Loucy (cell line): ENCODE measurements around the gene ECPAS.

Experiments
- H2AFZ ChIP-seq: fragments of 200-600 bp; sonication (generic); 2 replicates; pipeline ENCODE4 v1.6.0; 2016; ENCODE audit warnings: antibody characterized with exemption, mild to moderate bottlenecking, low read length, moderate library complexity
- H3F3A ChIP-seq: fragments of 200-600 bp; 2 replicates; pipeline ENCODE4 v1.6.0; 2016; ENCODE audit warnings: antibody characterized with exemption, low read depth, mild to moderate bottlenecking
- H3K27me3 ChIP-seq: fragments of 200-600 bp; sonication (generic); 2 replicates; pipeline ENCODE4 v1.6.1; 2014; ENCODE audit warnings: low read length, mild to moderate bottlenecking; ENCODE audit not compliant: insufficient read depth, poor library complexity, severe bottlenecking
- H3K36me3 ChIP-seq: fragments of 200-600 bp; sonication (generic); 2 replicates; pipeline ENCODE4 v1.6.1; 2016; ENCODE audit warnings: low read length; ENCODE audit not compliant: insufficient read depth
- H3K4me1 ChIP-seq: fragments of 200-600 bp; sonication (generic); 2 replicates; pipeline ENCODE4 v1.5.1; 2014; ENCODE audit warnings: low read length, mild to moderate bottlenecking; ENCODE audit not compliant: insufficient read depth, poor library complexity, severe bottlenecking
- H3K4me2 ChIP-seq: fragments of 200-600 bp; sonication (generic); 2 replicates; pipeline ENCODE4 v1.6.0; 2014; ENCODE audit warnings: antibody characterized with exemption, low read length, low read depth, mild to moderate bottlenecking; ENCODE audit not compliant: poor library complexity, severe bottlenecking
- H3K4me3 ChIP-seq: fragments of 200-600 bp; sonication (generic); 2 replicates; pipeline ENCODE4 v1.5.1; 2014; ENCODE audit warnings: low read length, mild to moderate bottlenecking, mixed read lengths; ENCODE audit not compliant: poor library complexity, severe bottlenecking
- H3K79me2 ChIP-seq: fragments of 200-600 bp; sonication (generic); 2 replicates; pipeline ENCODE4 v1.6.1; 2014; ENCODE audit warnings: low read length; ENCODE audit not compliant: insufficient read depth
- H3K9ac ChIP-seq: fragments of 200-600 bp; sonication (generic); 2 replicates; pipeline ENCODE4 v1.6.0; 2014; ENCODE audit warnings: mild to moderate bottlenecking, low read depth, low read length, moderate library complexity; ENCODE audit not compliant: poor library complexity, severe bottlenecking
- H3K9me2 ChIP-seq: fragments of 200-600 bp; sonication (generic); replicated peaks from 2 replicates; pipeline ENCODE4 v1.6.1; 2016; ENCODE audit warnings: low read depth, low read length, mixed read lengths
- H3K9me3 ChIP-seq: fragments of 200-600 bp; sonication (generic); 2 replicates; pipeline ENCODE4 v1.6.1; 2014; ENCODE audit warnings: mild to moderate bottlenecking, antibody characterized with exemption, low read length, low read depth; ENCODE audit not compliant: insufficient read depth
- H4K20me1 ChIP-seq: fragments of 200-600 bp; sonication (generic); 2 replicates; pipeline ENCODE4 v1.6.0; 2014; ENCODE audit warnings: antibody characterized with exemption, low read length, mild to moderate bottlenecking; ENCODE audit not compliant: insufficient read depth, poor library complexity, severe bottlenecking
- EZH2phosphoT487 ChIP-seq: fragments of 200-600 bp; IDR thresholded peaks from 2 replicates; pipeline ENCODE4 v1.6.1; 2018; ENCODE audit warnings: antibody characterized with exemption, mild to moderate bottlenecking, moderate library complexity, borderline replicate concordance
- TF ChIP-seq, protein P1 (sequence below): fragments of 200-600 bp; sonication (generic); conservative IDR thresholded peaks from 2 replicates; pipeline ENCODE4 v1.5.1; 2014; ENCODE audit warnings: mild to moderate bottlenecking, antibody characterized with exemption, low read length

The ECPAS gene

DNA sequence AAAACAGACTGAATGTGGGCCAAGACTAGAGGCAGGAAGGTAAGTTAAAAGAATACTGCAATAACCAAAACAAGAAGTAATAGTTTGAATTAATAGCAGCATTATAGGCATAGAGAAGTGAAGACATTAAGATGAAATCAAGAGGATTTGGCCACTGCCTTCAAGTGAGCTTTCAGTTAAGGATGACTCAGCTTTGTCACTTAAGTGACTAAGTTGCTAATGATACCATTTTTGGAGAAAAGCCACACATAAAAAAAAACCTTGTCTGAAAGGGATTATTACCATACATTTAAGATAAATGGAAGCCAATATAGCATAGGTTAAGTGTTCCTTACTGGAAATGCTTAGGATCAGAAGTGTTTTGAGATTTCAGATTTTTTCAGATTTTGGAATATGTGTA is 57.0 kb downstream of the ECPAS start:
- H3K4me3 ChIP-seq: no peak overlapping the region
- no peaks in the 10 kb centered on the region for H3K79me2 ChIP-seq
- no peaks in the 10 kb centered on the region for H3K27me3 ChIP-seq
- H3K9me3 ChIP-seq: no peaks in the 10 kb centered on the region
- no peak overlapping the region for H3K9ac ChIP-seq
- peaks cover 15% of the 10 kb centered on the region; the same call in 1 of the 2 replicates for H3K36me3 ChIP-seq
- H3F3A ChIP-seq: no peaks in the 10 kb centered on the region
- no peak for TF ChIP-seq EZH2phosphoT487
- TF ChIP-seq, protein P1, sequence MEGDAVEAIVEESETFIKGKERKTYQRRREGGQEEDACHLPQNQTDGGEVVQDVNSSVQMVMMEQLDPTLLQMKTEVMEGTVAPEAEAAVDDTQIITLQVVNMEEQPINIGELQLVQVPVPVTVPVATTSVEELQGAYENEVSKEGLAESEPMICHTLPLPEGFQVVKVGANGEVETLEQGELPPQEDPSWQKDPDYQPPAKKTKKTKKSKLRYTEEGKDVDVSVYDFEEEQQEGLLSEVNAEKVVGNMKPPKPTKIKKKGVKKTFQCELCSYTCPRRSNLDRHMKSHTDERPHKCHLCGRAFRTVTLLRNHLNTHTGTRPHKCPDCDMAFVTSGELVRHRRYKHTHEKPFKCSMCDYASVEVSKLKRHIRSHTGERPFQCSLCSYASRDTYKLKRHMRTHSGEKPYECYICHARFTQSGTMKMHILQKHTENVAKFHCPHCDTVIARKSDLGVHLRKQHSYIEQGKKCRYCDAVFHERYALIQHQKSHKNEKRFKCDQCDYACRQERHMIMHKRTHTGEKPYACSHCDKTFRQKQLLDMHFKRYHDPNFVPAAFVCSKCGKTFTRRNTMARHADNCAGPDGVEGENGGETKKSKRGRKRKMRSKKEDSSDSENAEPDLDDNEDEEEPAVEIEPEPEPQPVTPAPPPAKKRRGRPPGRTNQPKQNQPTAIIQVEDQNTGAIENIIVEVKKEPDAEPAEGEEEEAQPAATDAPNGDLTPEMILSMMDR: no peak
- H2AFZ ChIP-seq: no peak overlapping the region
- no peaks in the 10 kb centered on the region for H3K4me1 ChIP-seq
- H3K9me2 ChIP-seq: no peaks in the 10 kb centered on the region
- no peaks in the 10 kb centered on the region for H4K20me1 ChIP-seq
- H3K4me2 ChIP-seq: no peak overlapping the region

DNA sequence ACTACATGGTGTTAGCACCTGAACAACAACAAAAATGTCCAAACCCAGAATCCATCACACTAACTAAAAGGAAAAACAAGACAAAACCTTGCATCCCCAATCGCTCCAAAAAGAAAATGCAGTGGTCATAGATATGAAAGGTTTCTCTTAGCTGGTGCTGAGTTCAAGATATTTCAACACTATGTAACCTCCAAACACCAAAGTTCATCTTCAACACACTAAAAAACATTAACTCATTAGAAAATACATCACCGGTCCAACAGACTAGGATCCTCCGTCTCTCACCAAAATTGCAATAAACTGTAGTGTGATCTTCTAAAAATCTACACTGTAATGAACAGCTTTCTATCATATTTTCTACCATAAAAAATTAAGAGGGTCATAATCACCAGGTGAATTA is 60.8 kb downstream of the ECPAS start:
- Histone ChIP-seq H3K4me2 (no peak overlapping the region), H3F3A (no peaks in the 10 kb centered on the region), H3K9me2 (no peaks in the 10 kb centered on the region), H2AFZ (no peak overlapping the region), H3K36me3 (peaks cover 10% of the 10 kb centered on the region; the same call in 1 of the 2 replicates), H4K20me1 (no peaks in the 10 kb centered on the region), H3K27me3 (no peaks in the 10 kb centered on the region), H3K9me3 (no peaks in the 10 kb centered on the region), H3K9ac (no peak overlapping the region), H3K4me3 (no peak overlapping the region), H3K79me2 (no peaks in the 10 kb centered on the region), H3K4me1 (no peaks in the 10 kb centered on the region)
- no peak for TF ChIP-seq EZH2phosphoT487
- TF ChIP-seq, protein P1: no peak

DNA sequence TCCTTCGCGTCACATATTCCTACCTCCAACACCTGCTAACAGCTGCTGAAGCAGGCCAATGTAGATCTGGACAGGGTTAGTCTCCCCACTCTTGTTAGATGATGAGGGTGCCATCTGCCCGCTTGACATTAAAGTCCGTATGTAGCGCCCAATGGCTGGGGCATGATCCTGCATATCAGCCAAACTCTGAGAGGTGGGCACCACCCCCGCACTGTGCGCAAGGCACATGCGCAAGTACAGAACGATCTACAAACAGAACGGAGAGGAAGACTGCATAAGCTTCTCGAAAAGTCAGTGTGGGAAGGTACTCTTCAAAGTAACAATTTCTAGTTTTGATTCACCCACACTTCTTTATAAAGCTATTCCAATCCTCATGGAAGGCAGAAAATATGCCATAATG is 69.8 kb downstream of the ECPAS start:
- Histone ChIP-seq H3K9me2 (no peaks in the 10 kb centered on the region), H3K9me3 (no peaks in the 10 kb centered on the region), H3K36me3 (peaks cover 45% of the 10 kb centered on the region; the same call in 1 of the 2 replicates), H4K20me1 (no peaks in the 10 kb centered on the region), H3K4me2 (no peak overlapping the region), H2AFZ (no peak overlapping the region), H3F3A (no peaks in the 10 kb centered on the region), H3K9ac (no peak overlapping the region), H3K4me1 (no peaks in the 10 kb centered on the region), H3K27me3 (no peaks in the 10 kb centered on the region), H3K4me3 (no peak overlapping the region), H3K79me2 (no peaks in the 10 kb centered on the region)
- no peak for TF ChIP-seq EZH2phosphoT487
- TF ChIP-seq, protein P1: no peak
